A549 (cell line): ENCODE data around the gene NDUFB10. TPM values are rescaled to one million over a fixed set of nuclear protein-coding genes. Genes with fewer than 3 reads are reported as not detected.
A peak's percentile ranks its signal among the peaks of the same experiment; 100 is the strongest.

Source experiments
- ATAC-seq, 2 experiments: fragments of 200-7000 bp in 1 of 2; fragments of >200 bp in 1 of 2; cut with Nextera tagmentation in 1 of 2; cut with Tn5 transposase in 1 of 2; 3 replicates each; pipeline versions ENCODE4 v1.8.0 to v1.9.1; 2018 to 2020; ENCODE audit warnings: mild to moderate bottlenecking in 1 of 2, moderate library complexity in 1 of 2
- CTCF ChIA-PET: fragments of 300-600 bp; sonication (Branson Sonifier 250); formaldehyde crosslinking; extraction: SDS; loops from one replicate; lab custom pipeline; 2021; ENCODE audit warnings: antibody characterized with exemption, inconsistent platforms; lab: Yijun Ruan, JAX
- POLR2A ChIA-PET: fragments of 350-600 bp; formaldehyde crosslinking; extraction: SDS; loops from one replicate; lab custom pipeline; 2021; ENCODE audit warnings: antibody characterized with exemption, inconsistent platforms; lab: Yijun Ruan, JAX
- DNase-seq, 2 experiments: peaks; one replicate each; pipeline versions ENCODE4 v3.0.0 to v3.0.0-alpha.2; 2011 to 2016; ENCODE audit warnings: low read depth in 1 of 2, low spot score in 1 of 2
- FAIRE-seq: peaks from 2 replicates; lab custom pipeline; 2011; peaks lifted over from hg19 to GRCh38; lab: Jason Lieb, UNC
- H3K27ac ChIP-seq, 2 experiments: fragments of >200 bp; sonication (Bioruptor Twin); formaldehyde crosslinking; 3 replicates each; pipeline ENCODE4 v1.5.1; 2016 to 2017
- H3K4me1 ChIP-seq: fragments of >200 bp; sonication (Bioruptor Twin); formaldehyde crosslinking; 3 replicates; pipeline ENCODE4 v1.6.1; 2016
- H3K4me2 ChIP-seq: fragments of >200 bp; sonication (Bioruptor Twin); formaldehyde crosslinking; 3 replicates; pipeline ENCODE4 v1.6.1; 2016
- H3K4me3 ChIP-seq: fragments of >200 bp; sonication (Bioruptor Twin); formaldehyde crosslinking; 3 replicates; pipeline ENCODE4 v1.5.1; 2016
- H3K9me3 ChIP-seq: fragments of >200 bp; sonication (Bioruptor Twin); formaldehyde crosslinking; 3 replicates; pipeline ENCODE4 v1.6.1; 2016
- BHLHE40 ChIP-seq: IDR thresholded peaks from 2 replicates; pipeline ENCODE4 v1.6.1; 2012; ENCODE audit warnings: low read depth, low read length, inconsistent platforms
- CHD2 ChIP-seq: fragments of 150-350 bp; IDR thresholded peaks from 2 replicates; pipeline ENCODE4 v1.6.1; 2014; ENCODE audit warnings: low read length; ENCODE audit not compliant: partially characterized antibody
- CHD4 ChIP-seq: fragments of 200-600 bp; sonication (generic); IDR thresholded peaks from 2 replicates; pipeline ENCODE4 v1.6.1; 2016; ENCODE audit warnings: antibody characterized with exemption, mild to moderate bottlenecking, borderline replicate concordance
- EHMT2 ChIP-seq: fragments of 200-600 bp; sonication (generic); IDR thresholded peaks from 2 replicates; pipeline ENCODE4 v1.6.1; 2016; ENCODE audit warnings: antibody characterized with exemption, low read depth, mild to moderate bottlenecking, moderate library complexity
- EP300 ChIP-seq, 2 experiments: fragments of >200 bp; sonication (Bioruptor Twin); formaldehyde crosslinking; IDR thresholded peaks; 2 replicates in 1 of 2; 3 replicates in 1 of 2; pipeline ENCODE4 v1.6.1; 2016 to 2017
- ESRRA ChIP-seq: fragments of 150-350 bp; IDR thresholded peaks from 2 replicates; pipeline ENCODE4 v1.6.1; 2014; ENCODE audit warnings: mild to moderate bottlenecking, low read length, borderline replicate concordance
- FOSB ChIP-seq: fragments of 250-450 bp; sonication (Bioruptor Pico); IDR thresholded peaks from 2 replicates; pipeline ENCODE4 v1.5.0; 2020; ENCODE audit warnings: mild to moderate bottlenecking, moderate library complexity
- FOSL2 ChIP-seq, 2 experiments: fragments of 450-650 bp in 1 of 2; fragments of >200 bp in 1 of 2; sonication (Bioruptor Twin) in 1 of 2; formaldehyde crosslinking; IDR thresholded peaks; 2 replicates each; pipeline versions ENCODE4 v1.5.0 to v1.6.1; 2016 to 2020; ENCODE audit warnings: mild to moderate bottlenecking in 1 of 2, moderate library complexity in 1 of 2
- KDM5A ChIP-seq: fragments of 200-600 bp; sonication (generic); IDR thresholded peaks from 2 replicates; pipeline ENCODE4 v1.6.1; 2016; ENCODE audit warnings: antibody characterized with exemption, mild to moderate bottlenecking
- MAFK ChIP-seq: fragments of 450-650 bp; IDR thresholded peaks from 2 replicates; pipeline ENCODE4 v1.6.1; 2014; ENCODE audit not compliant: partially characterized antibody
- MAZ ChIP-seq: fragments of 150-350 bp; IDR thresholded peaks from 2 replicates; pipeline ENCODE4 v1.6.1; 2014; ENCODE audit warnings: antibody characterized with exemption, low read depth, low read length, borderline replicate concordance
- MYC ChIP-seq: IDR thresholded peaks from 2 replicates; pipeline ENCODE4 v1.6.1; 2012; ENCODE audit warnings: mild to moderate bottlenecking, inconsistent platforms, low read length, improper control_type of control experiment, borderline replicate concordance
- NFE2L2 ChIP-seq: fragments of 150-350 bp; conservative IDR thresholded peaks from 2 replicates; pipeline ENCODE4 v1.6.1; 2014; ENCODE audit warnings: low read length
- NPAS2 ChIP-seq: fragments of 250-450 bp; sonication (Bioruptor Pico); IDR thresholded peaks from 2 replicates; pipeline ENCODE4 v1.8.0; 2022; ENCODE audit warnings: mild to moderate bottlenecking, moderate library complexity, borderline replicate concordance
- POLR2AphosphoS2 ChIP-seq: conservative IDR thresholded peaks from 2 replicates; pipeline ENCODE4 v1.6.1; 2012; ENCODE audit warnings: low read length, improper control_type of control experiment, inconsistent platforms
- RARB ChIP-seq: fragments of 250-450 bp; sonication (Bioruptor Pico); IDR thresholded peaks from 2 replicates; pipeline ENCODE4 v1.8.0; 2021; ENCODE audit warnings: mild to moderate bottlenecking, moderate library complexity
- SMC3 ChIP-seq: fragments of >200 bp; sonication (Bioruptor Twin); formaldehyde crosslinking; IDR thresholded peaks from 3 replicates; pipeline ENCODE4 v1.6.1; 2018; ENCODE audit warnings: inconsistent platforms
- TFCP2L1 ChIP-seq: fragments of 250-450 bp; sonication (Bioruptor Pico); IDR thresholded peaks from 2 replicates; pipeline ENCODE4 v1.5.0; 2021; ENCODE audit warnings: mild to moderate bottlenecking
- ZC3H11A ChIP-seq: fragments of 450-650 bp; IDR thresholded peaks from 2 replicates; pipeline ENCODE4 v1.6.1; 2014; ENCODE audit warnings: antibody characterized with exemption, mild to moderate bottlenecking
- ZSCAN20 ChIP-seq: fragments of 250-450 bp; sonication (Bioruptor Pico); IDR thresholded peaks from 2 replicates; pipeline ENCODE4 v1.8.0; 2022; ENCODE audit warnings: mild to moderate bottlenecking, moderate library complexity
- WGBS: methylation state at CpG from one replicate; pipeline ENCODE4 v1.1.6; 2017; ENCODE audit errors: missing lambda C conversion rate; 5-methylcytosine and 5-hydroxymethylcytosine counted together
- polyA plus RNA-seq, 4 experiments: library from polyadenylated mRNA; depleted of rRNA in 3 of 4; stranded (reverse); fragments of >200 nt; fragmentation: RNase III in 1 of 4; extraction: RNeasy Plus Mini Kit Qiagen cat#74134 plus additional on column Dnase treatment in 1 of 4; gene quantifications; 2 replicates in 3 of 4; 3 replicates in 1 of 4; pipeline ENCODE4 v1.2.3, GENCODE V29; 2011 to 2017
- TF ChIP-seq, protein P1 (sequence below): fragments of >200 bp; sonication (Bioruptor Twin); formaldehyde crosslinking; IDR thresholded peaks from 3 replicates; pipeline ENCODE4 v1.5.1; 2016
- TF ChIP-seq, protein P2 (sequence below): fragments of 250-450 bp; sonication (Bioruptor Pico); IDR thresholded peaks from 2 replicates; pipeline ENCODE4 v1.5.0; 2021; ENCODE audit warnings: mild to moderate bottlenecking, moderate library complexity, borderline replicate concordance
- TF ChIP-seq, protein P3 (sequence below): fragments of 150-350 bp; IDR thresholded peaks from 2 replicates; pipeline ENCODE4 v1.6.1; 2014; ENCODE audit warnings: low read depth, mild to moderate bottlenecking, low read length
- TF ChIP-seq, protein P4 (sequence below): fragments of >200 bp; sonication (Bioruptor Twin); formaldehyde crosslinking; IDR thresholded peaks from 3 replicates; pipeline ENCODE4 v1.6.1; 2016
- TF ChIP-seq, protein P5 (sequence below): fragments of 200-600 bp; sonication (generic); IDR thresholded peaks from 2 replicates; pipeline ENCODE4 v1.6.1; 2016; ENCODE audit warnings: antibody characterized with exemption, mild to moderate bottlenecking, moderate library complexity

NDUFB10 gene
- polyA plus RNA-seq, 2 of the 4 experiments (the other 2 are of a cell fraction), result 198 to 389 TPM

DNA sequence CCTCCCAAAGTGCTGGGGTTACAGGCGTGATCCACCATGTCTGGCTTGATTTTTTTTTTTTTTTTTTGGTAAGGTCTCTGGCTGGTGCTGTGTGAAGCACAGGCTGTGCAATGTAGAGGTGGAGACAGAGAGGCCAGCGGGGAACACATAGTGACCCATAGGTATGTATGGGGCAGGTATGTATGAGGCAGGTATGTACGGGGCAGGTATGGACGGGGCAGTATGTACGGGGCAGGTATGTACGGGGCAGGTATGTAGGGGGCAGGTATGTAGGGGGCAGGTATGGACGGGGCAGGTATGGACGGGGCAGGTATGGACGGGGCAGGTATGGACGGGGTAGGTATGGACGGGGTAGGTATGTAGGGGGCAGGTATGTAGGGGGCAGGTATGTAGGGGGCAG lies 9.8 kb upstream of the NDUFB10 start:
- no peaks in the 10 kb centered on the region for H3K4me1 ChIP-seq
- FAIRE-seq, result no peak
- H3K4me3 ChIP-seq, result no peak overlapping the region
- CTCF ChIA-PET, result interaction anchor here (0.6 to 1.4 kb wide), 5 partner anchors 10 to 139 kb away, joined by 3 to 7 read pairs (median 3); partner anchors contain the start of gene NDUFB10
- TF ChIP-seq ZSCAN20 (CRISPR knock-in tag) (no peak), EP300 (IDR thresholded peaks at IDR 0.05) (no peak), ZC3H11A (no peak), RARB (CRISPR knock-in tag) (no peak), SMC3 (no peak), KDM5A (no peak), NPAS2 (CRISPR knock-in tag) (no peak), CHD4 (no peak), POLR2AphosphoS2 (no peak), NFE2L2 (no peak), ESRRA (no peak), MAFK (no peak), FOSL2 (IDR thresholded peaks at IDR 0.05) (no peak), FOSL2 (CRISPR knock-in tag; IDR thresholded peaks at IDR 0.05) (no peak)
- TF ChIP-seq, protein P1, sequence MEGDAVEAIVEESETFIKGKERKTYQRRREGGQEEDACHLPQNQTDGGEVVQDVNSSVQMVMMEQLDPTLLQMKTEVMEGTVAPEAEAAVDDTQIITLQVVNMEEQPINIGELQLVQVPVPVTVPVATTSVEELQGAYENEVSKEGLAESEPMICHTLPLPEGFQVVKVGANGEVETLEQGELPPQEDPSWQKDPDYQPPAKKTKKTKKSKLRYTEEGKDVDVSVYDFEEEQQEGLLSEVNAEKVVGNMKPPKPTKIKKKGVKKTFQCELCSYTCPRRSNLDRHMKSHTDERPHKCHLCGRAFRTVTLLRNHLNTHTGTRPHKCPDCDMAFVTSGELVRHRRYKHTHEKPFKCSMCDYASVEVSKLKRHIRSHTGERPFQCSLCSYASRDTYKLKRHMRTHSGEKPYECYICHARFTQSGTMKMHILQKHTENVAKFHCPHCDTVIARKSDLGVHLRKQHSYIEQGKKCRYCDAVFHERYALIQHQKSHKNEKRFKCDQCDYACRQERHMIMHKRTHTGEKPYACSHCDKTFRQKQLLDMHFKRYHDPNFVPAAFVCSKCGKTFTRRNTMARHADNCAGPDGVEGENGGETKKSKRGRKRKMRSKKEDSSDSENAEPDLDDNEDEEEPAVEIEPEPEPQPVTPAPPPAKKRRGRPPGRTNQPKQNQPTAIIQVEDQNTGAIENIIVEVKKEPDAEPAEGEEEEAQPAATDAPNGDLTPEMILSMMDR, result no peak
- TF ChIP-seq, protein P2, sequence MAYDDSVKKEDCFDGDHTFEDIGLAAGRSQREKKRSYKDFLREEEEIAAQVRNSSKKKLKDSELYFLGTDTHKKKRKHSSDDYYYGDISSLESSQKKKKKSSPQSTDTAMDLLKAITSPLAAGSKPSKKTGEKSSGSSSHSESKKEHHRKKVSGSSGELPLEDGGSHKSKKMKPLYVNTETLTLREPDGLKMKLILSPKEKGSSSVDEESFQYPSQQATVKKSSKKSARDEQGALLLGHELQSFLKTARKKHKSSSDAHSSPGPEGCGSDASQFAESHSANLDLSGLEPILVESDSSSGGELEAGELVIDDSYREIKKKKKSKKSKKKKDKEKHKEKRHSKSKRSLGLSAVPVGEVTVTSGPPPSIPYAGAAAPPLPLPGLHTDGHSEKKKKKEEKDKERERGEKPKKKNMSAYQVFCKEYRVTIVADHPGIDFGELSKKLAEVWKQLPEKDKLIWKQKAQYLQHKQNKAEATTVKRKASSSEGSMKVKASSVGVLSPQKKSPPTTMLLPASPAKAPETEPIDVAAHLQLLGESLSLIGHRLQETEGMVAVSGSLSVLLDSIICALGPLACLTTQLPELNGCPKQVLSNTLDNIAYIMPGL (CRISPR knock-in tag), result no peak
- TF ChIP-seq, protein P3, sequence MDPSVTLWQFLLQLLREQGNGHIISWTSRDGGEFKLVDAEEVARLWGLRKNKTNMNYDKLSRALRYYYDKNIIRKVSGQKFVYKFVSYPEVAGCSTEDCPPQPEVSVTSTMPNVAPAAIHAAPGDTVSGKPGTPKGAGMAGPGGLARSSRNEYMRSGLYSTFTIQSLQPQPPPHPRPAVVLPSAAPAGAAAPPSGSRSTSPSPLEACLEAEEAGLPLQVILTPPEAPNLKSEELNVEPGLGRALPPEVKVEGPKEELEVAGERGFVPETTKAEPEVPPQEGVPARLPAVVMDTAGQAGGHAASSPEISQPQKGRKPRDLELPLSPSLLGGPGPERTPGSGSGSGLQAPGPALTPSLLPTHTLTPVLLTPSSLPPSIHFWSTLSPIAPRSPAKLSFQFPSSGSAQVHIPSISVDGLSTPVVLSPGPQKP, result no peak
- TF ChIP-seq, protein P4, sequence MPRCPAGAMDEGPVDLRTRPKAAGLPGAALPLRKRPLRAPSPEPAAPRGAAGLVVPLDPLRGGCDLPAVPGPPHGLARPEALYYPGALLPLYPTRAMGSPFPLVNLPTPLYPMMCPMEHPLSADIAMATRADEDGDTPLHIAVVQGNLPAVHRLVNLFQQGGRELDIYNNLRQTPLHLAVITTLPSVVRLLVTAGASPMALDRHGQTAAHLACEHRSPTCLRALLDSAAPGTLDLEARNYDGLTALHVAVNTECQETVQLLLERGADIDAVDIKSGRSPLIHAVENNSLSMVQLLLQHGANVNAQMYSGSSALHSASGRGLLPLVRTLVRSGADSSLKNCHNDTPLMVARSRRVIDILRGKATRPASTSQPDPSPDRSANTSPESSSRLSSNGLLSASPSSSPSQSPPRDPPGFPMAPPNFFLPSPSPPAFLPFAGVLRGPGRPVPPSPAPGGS, result no peak
- no peak overlapping the region for H3K27ac ChIP-seq
- ATAC-seq, result no peak
- DNase-seq, result no peak
- H3K4me2 ChIP-seq, result no peak overlapping the region
- no peaks in the 10 kb centered on the region for H3K9me3 ChIP-seq
- POLR2A ChIA-PET, result no interaction called here
- WGBS, result 70% methylated on average over 6 of the region's 11 CpGs

DNA sequence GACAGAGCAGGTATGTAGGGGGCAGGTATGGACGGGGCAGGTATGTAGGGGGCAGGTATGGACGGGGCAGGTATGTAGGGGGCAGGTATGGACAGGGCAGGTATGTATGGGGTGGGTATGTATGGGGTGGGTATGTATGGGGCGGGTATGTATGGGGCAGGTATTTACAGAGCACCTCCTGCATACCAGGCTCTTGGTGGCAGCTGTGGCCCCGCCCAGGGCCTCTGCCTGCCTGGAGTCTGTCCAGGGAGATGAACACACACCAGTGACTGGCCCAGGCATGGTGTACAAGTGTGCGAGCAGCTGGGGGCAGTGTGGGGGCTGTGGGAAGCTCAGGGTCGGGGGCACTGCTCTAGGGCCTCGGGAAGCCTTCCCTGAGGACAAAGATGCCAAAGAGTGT lies 9.3 kb upstream of the NDUFB10 start:
- no peak for DNase-seq
- ChIA-PET POLR2A (interaction anchor here (3.2 kb wide), 1 partner anchor 15 kb away, joined by 18 read pairs; the partner anchor contains the start of gene RPS2), CTCF (interaction anchor here (1.1 to 1.4 kb wide), 3 partner anchors 9 to 105 kb away, joined by 3 to 7 read pairs (median 3); partner anchors contain the start of gene NDUFB10)
- FAIRE-seq, result no peak
- no peak overlapping the region for H3K4me3 ChIP-seq
- H3K4me1 ChIP-seq, result no peaks in the 10 kb centered on the region
- H3K27ac ChIP-seq, result no peak overlapping the region
- ATAC-seq, result peak; percentile 34 to 46
- no peak overlapping the region for H3K4me2 ChIP-seq
- no peaks in the 10 kb centered on the region for H3K9me3 ChIP-seq
- 34% methylated on average over 5 of the region's 7 CpGs for WGBS
- TF ChIP-seq RARB (CRISPR knock-in tag) (no peak), CHD2 (no peak), TFCP2L1 (CRISPR knock-in tag) (no peak), MAZ (no peak), FOSB (CRISPR knock-in tag) (no peak), BHLHE40 (no peak), EHMT2 (no peak), KDM5A (no peak), MYC (no peak)
- TF ChIP-seq, protein P5, sequence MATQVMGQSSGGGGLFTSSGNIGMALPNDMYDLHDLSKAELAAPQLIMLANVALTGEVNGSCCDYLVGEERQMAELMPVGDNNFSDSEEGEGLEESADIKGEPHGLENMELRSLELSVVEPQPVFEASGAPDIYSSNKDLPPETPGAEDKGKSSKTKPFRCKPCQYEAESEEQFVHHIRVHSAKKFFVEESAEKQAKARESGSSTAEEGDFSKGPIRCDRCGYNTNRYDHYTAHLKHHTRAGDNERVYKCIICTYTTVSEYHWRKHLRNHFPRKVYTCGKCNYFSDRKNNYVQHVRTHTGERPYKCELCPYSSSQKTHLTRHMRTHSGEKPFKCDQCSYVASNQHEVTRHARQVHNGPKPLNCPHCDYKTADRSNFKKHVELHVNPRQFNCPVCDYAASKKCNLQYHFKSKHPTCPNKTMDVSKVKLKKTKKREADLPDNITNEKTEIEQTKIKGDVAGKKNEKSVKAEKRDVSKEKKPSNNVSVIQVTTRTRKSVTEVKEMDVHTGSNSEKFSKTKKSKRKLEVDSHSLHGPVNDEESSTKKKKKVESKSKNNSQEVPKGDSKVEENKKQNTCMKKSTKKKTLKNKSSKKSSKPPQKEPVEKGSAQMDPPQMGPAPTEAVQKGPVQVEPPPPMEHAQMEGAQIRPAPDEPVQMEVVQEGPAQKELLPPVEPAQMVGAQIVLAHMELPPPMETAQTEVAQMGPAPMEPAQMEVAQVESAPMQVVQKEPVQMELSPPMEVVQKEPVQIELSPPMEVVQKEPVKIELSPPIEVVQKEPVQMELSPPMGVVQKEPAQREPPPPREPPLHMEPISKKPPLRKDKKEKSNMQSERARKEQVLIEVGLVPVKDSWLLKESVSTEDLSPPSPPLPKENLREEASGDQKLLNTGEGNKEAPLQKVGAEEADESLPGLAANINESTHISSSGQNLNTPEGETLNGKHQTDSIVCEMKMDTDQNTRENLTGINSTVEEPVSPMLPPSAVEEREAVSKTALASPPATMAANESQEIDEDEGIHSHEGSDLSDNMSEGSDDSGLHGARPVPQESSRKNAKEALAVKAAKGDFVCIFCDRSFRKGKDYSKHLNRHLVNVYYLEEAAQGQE, result no peak
- TF ChIP-seq, protein P3, result no peak
